Dendritic cell treated with granulocyte-macrophage colony-stimulating factor and Interleukin-4, amounts not matched to agents 40 ng/mL and 50 ng/mL, for 4 days (primary cell): ENCODE measurements around the gene IQGAP2.

ENCODE experiments used
- H3K27ac Mint-ChIP-seq: one replicate; pipeline ENCODE4 v1.8.0; 2022; ENCODE audit warnings: mild to moderate bottlenecking, mixed read lengths
- H3K27me3 Mint-ChIP-seq: one replicate; pipeline ENCODE4 v1.8.0; 2022; ENCODE audit warnings: mild to moderate bottlenecking, mixed read lengths
- H3K36me3 Mint-ChIP-seq: one replicate; pipeline ENCODE4 v1.8.0; 2022; ENCODE audit warnings: low read depth, mixed read lengths
- H3K4me1 Mint-ChIP-seq: one replicate; pipeline ENCODE4 v1.8.0; 2022; ENCODE audit warnings: low read depth, mixed read lengths
- H3K4me3 Mint-ChIP-seq: one replicate; pipeline ENCODE4 v1.8.0; 2022; ENCODE audit warnings: mild to moderate bottlenecking, moderate library complexity, mixed read lengths
- H3K9me3 Mint-ChIP-seq: one replicate; pipeline ENCODE4 v1.8.0; 2022; ENCODE audit warnings: mixed read lengths
- intact Hi-C: fragments of 100-400 bp; cut with micrococcal nuclease; formaldehyde crosslinking; loops from one replicate; pipeline ENCODE4 v1.15.0; 2022

The IQGAP2 gene

GRCh38 chr5:76552546-76552945 is 149.5 kb downstream of the IQGAP2 start:
- H3K4me1 Mint-ChIP-seq: peaks cover 43% of the 10 kb centered on the region
- no peaks in the 10 kb centered on the region for H3K9me3 Mint-ChIP-seq
- intact Hi-C loops: no loop called here
- H3K27ac Mint-ChIP-seq: peak overlapping the region; percentile 39
- H3K4me3 Mint-ChIP-seq: no peak overlapping the region
- H3K36me3 Mint-ChIP-seq: no peaks in the 10 kb centered on the region
- no peaks in the 10 kb centered on the region for H3K27me3 Mint-ChIP-seq

GRCh38 chr5:76553251-76553650 is 150.2 kb downstream of the IQGAP2 start:
- no peaks in the 10 kb centered on the region for H3K27me3 Mint-ChIP-seq
- no peak overlapping the region for H3K27ac Mint-ChIP-seq
- peaks cover 6% of the 10 kb centered on the region for H3K36me3 Mint-ChIP-seq
- peaks cover 36% of the 10 kb centered on the region for H3K4me1 Mint-ChIP-seq
- intact Hi-C loops: no loop called here
- no peaks in the 10 kb centered on the region for H3K9me3 Mint-ChIP-seq
- H3K4me3 Mint-ChIP-seq: no peak overlapping the region

GRCh38 chr5:76555114-76555513 is 152.0 kb downstream of the IQGAP2 start:
- Mint-ChIP-seq H3K9me3 (no peaks in the 10 kb centered on the region), H3K27ac (no peak overlapping the region), H3K4me1 (peaks cover 27% of the 10 kb centered on the region), H3K4me3 (no peak overlapping the region), H3K36me3 (peaks cover 20% of the 10 kb centered on the region), H3K27me3 (no peaks in the 10 kb centered on the region)
- intact Hi-C loops: no loop called here

GRCh38 chr5:76555717-76556116 is 152.6 kb downstream of the IQGAP2 start:
- intact Hi-C loops: no loop called here
- Mint-ChIP-seq H3K9me3 (no peaks in the 10 kb centered on the region), H3K4me1 (peaks cover 27% of the 10 kb centered on the region), H3K27ac (peak overlapping the region; percentile 25), H3K27me3 (no peaks in the 10 kb centered on the region), H3K36me3 (peaks cover 20% of the 10 kb centered on the region), H3K4me3 (no peak overlapping the region)

GRCh38 chr5:76556511-76557221 is 153.6 kb downstream of the IQGAP2 start:
- Mint-ChIP-seq H3K27me3 (no peaks in the 10 kb centered on the region), H3K4me1 (peaks cover 26% of the 10 kb centered on the region), H3K27ac (no peak overlapping the region), H3K36me3 (peaks cover 20% of the 10 kb centered on the region), H3K4me3 (no peak overlapping the region), H3K9me3 (no peaks in the 10 kb centered on the region)
- intact Hi-C loops: no loop called here

- no peaks in the 10 kb centered on the region for H3K9me3 Mint-ChIP-seq
- intact Hi-C loops: no loop called here
- H3K36me3 Mint-ChIP-seq: peaks cover 49% of the 10 kb centered on the region
- no peaks in the 10 kb centered on the region for H3K27me3 Mint-ChIP-seq
- H3K4me3 Mint-ChIP-seq: no peak overlapping the region
- peaks cover 40% of the 10 kb centered on the region for H3K4me1 Mint-ChIP-seq
- H3K27ac Mint-ChIP-seq: peak overlapping the region; percentile 44
Observed at GRCh38 chr5:76560952-76561891, 158.1 kb downstream of the IQGAP2 start.

GRCh38 chr5:76561959-76562358 is 158.9 kb downstream of the IQGAP2 start:
- intact Hi-C loops: no loop called here
- H3K9me3 Mint-ChIP-seq: no peaks in the 10 kb centered on the region
- H3K4me1 Mint-ChIP-seq: peaks cover 40% of the 10 kb centered on the region
- peaks cover 56% of the 10 kb centered on the region for H3K36me3 Mint-ChIP-seq
- H3K27ac Mint-ChIP-seq: peak overlapping the region; percentile 44
- no peaks in the 10 kb centered on the region for H3K27me3 Mint-ChIP-seq
- no peak overlapping the region for H3K4me3 Mint-ChIP-seq

- intact Hi-C loops: no loop called here
- no peak overlapping the region for H3K4me3 Mint-ChIP-seq
- H3K27ac Mint-ChIP-seq: peak overlapping the region; percentile 21
- peaks cover 40% of the 10 kb centered on the region for H3K36me3 Mint-ChIP-seq
- peaks cover 40% of the 10 kb centered on the region for H3K4me1 Mint-ChIP-seq
- H3K9me3 Mint-ChIP-seq: no peaks in the 10 kb centered on the region
- H3K27me3 Mint-ChIP-seq: no peaks in the 10 kb centered on the region
Observed at GRCh38 chr5:76565009-76565408, 161.9 kb downstream of the IQGAP2 start.

- no peaks in the 10 kb centered on the region for H3K27me3 Mint-ChIP-seq
- no peaks in the 10 kb centered on the region for H3K9me3 Mint-ChIP-seq
- intact Hi-C loops: no loop called here
- H3K27ac Mint-ChIP-seq: no peak overlapping the region
- H3K4me1 Mint-ChIP-seq: peaks cover 22% of the 10 kb centered on the region
- H3K4me3 Mint-ChIP-seq: no peak overlapping the region
- peaks cover 32% of the 10 kb centered on the region for H3K36me3 Mint-ChIP-seq
Observed at GRCh38 chr5:76570153-76570552, 167.1 kb downstream of the IQGAP2 start.

GRCh38 chr5:76571559-76571958 is 168.5 kb downstream of the IQGAP2 start:
- Mint-ChIP-seq H3K4me1 (peaks cover 18% of the 10 kb centered on the region), H3K27ac (no peak overlapping the region), H3K27me3 (no peaks in the 10 kb centered on the region), H3K36me3 (peaks cover 17% of the 10 kb centered on the region), H3K9me3 (no peaks in the 10 kb centered on the region), H3K4me3 (no peak overlapping the region)
- intact Hi-C loops: no loop called here

- Mint-ChIP-seq H3K9me3 (no peaks in the 10 kb centered on the region), H3K4me1 (peaks cover 27% of the 10 kb centered on the region), H3K27me3 (no peaks in the 10 kb centered on the region), H3K36me3 (peaks cover 12% of the 10 kb centered on the region), H3K4me3 (no peak overlapping the region), H3K27ac (no peak overlapping the region)
- intact Hi-C loops: no loop called here
Observed at GRCh38 chr5:76576450-76576849, 173.4 kb downstream of the IQGAP2 start.

- no peaks in the 10 kb centered on the region for H3K9me3 Mint-ChIP-seq
- peaks cover 12% of the 10 kb centered on the region for H3K36me3 Mint-ChIP-seq
- H3K27me3 Mint-ChIP-seq: no peaks in the 10 kb centered on the region
- H3K4me1 Mint-ChIP-seq: peaks cover 28% of the 10 kb centered on the region
- H3K27ac Mint-ChIP-seq: no peak overlapping the region
- H3K4me3 Mint-ChIP-seq: no peak overlapping the region
- intact Hi-C loops: no loop called here
Observed at GRCh38 chr5:76576996-76577395, 173.9 kb downstream of the IQGAP2 start.

GRCh38 chr5:76579166-76579937 is 176.3 kb downstream of the IQGAP2 start:
- H3K27me3 Mint-ChIP-seq: no peaks in the 10 kb centered on the region
- H3K27ac Mint-ChIP-seq: no peak overlapping the region
- H3K36me3 Mint-ChIP-seq: peaks cover 13% of the 10 kb centered on the region
- intact Hi-C loops: no loop called here
- H3K4me3 Mint-ChIP-seq: no peak overlapping the region
- H3K9me3 Mint-ChIP-seq: no peaks in the 10 kb centered on the region
- H3K4me1 Mint-ChIP-seq: peaks cover 39% of the 10 kb centered on the region

- intact Hi-C loops: loop anchor here (2.0 to 10.0 kb wide), 2 partner anchors 34 to 106 kb away; no protein-coding TSS in a partner anchor
Observed at GRCh38 chr5:76580981-76581380, 177.9 kb downstream of the IQGAP2 start.

More at GRCh38 chr5:76580981-76581380, 177.9 kb downstream of the IQGAP2 start:
- no peaks in the 10 kb centered on the region for H3K27me3 Mint-ChIP-seq
- peaks cover 23% of the 10 kb centered on the region for H3K36me3 Mint-ChIP-seq
- no peaks in the 10 kb centered on the region for H3K9me3 Mint-ChIP-seq
- no peak overlapping the region for H3K4me3 Mint-ChIP-seq
- H3K4me1 Mint-ChIP-seq: peaks cover 42% of the 10 kb centered on the region
- H3K27ac Mint-ChIP-seq: peak overlapping the region; percentile 79
